Neural progenitor cell (in vitro differentiated cells): ENCODE data around the gene HINT3. TPM values are rescaled to one million over a fixed set of nuclear protein-coding genes. Genes with fewer than 3 reads are reported as not detected.
"Not testable (repeated sequence)": the region's sequence is repeated elsewhere in the genome, so short reads cannot be mapped to it uniquely, and the experiment has no call there.

ENCODE experiments used
- DNase-seq: peaks from one replicate; pipeline ENCODE4 v3.0.0-alpha.2; 2016; ENCODE audit warnings: low spot score
- H2AFZ ChIP-seq: fragments of 200-600 bp; sonication (generic); replicated peaks from 2 replicates; pipeline ENCODE4 v1.6.1; 2016; ENCODE audit warnings: antibody characterized with exemption
- H3F3A ChIP-seq: fragments of 200-600 bp; sonication (generic); 2 replicates; pipeline ENCODE4 v1.6.1; 2016; ENCODE audit warnings: antibody characterized with exemption, low read depth
- H3K27ac ChIP-seq: fragments of 200-600 bp; sonication (generic); 2 replicates; pipeline ENCODE4 v1.5.1; 2016; ENCODE audit warnings: mild to moderate bottlenecking
- H3K27me3 ChIP-seq: fragments of 200-600 bp; sonication (generic); 2 replicates; pipeline ENCODE4 v1.6.1; 2016; ENCODE audit warnings: mild to moderate bottlenecking, moderate library complexity
- H3K36me3 ChIP-seq: fragments of 200-600 bp; sonication (generic); 2 replicates; pipeline ENCODE4 v1.5.1; 2016
- H3K4me1 ChIP-seq: fragments of 200-600 bp; sonication (generic); 2 replicates; pipeline ENCODE4 v1.6.1; 2016; ENCODE audit warnings: mixed run types
- H3K4me2 ChIP-seq: fragments of 200-600 bp; sonication (generic); 2 replicates; pipeline ENCODE4 v1.6.1; 2016
- H3K4me3 ChIP-seq: fragments of 200-600 bp; sonication (generic); 2 replicates; pipeline ENCODE4 v1.5.1; 2016
- H3K79me2 ChIP-seq: fragments of 200-600 bp; sonication (generic); 2 replicates; pipeline ENCODE4 v1.6.1; 2016; ENCODE audit warnings: low read depth
- H3K9ac ChIP-seq: fragments of 200-600 bp; sonication (generic); 2 replicates; pipeline ENCODE4 v1.6.1; 2016
- H3K9me3 ChIP-seq: fragments of 200-600 bp; sonication (generic); 2 replicates; pipeline ENCODE4 v1.5.1; 2016; ENCODE audit warnings: low read depth
- H4K20me1 ChIP-seq: fragments of 200-600 bp; sonication (generic); 2 replicates; pipeline ENCODE4 v1.6.1; 2016; ENCODE audit warnings: low read depth
- H3K27ac Mint-ChIP-seq: 3 replicates; pipeline ENCODE4 v1.8.0; 2021; ENCODE audit warnings: mixed read lengths
- H3K27me3 Mint-ChIP-seq: 2 replicates; pipeline ENCODE4 v1.8.0; 2022; ENCODE audit warnings: low read depth, mild to moderate bottlenecking, inconsistent platforms, moderate library complexity, mixed read lengths; ENCODE audit not compliant: insufficient read depth
- H3K36me3 Mint-ChIP-seq: 3 replicates; pipeline ENCODE4 v1.8.0; 2021; ENCODE audit warnings: mixed read lengths
- H3K4me1 Mint-ChIP-seq: 3 replicates; pipeline ENCODE4 v1.8.0; 2021; ENCODE audit warnings: mixed read lengths
- H3K4me3 Mint-ChIP-seq: 3 replicates; pipeline ENCODE4 v1.8.0; 2021; ENCODE audit warnings: mild to moderate bottlenecking, moderate library complexity, mixed read lengths
- H3K9me3 Mint-ChIP-seq: 3 replicates; pipeline ENCODE4 v1.8.0; 2020; ENCODE audit warnings: mixed read lengths
- CTCF ChIP-seq: fragments of 200-600 bp; sonication (generic); IDR thresholded peaks from 2 replicates; pipeline ENCODE4 v1.5.1; 2017; ENCODE audit warnings: antibody characterized with exemption, mild to moderate bottlenecking
- EZH2 ChIP-seq: fragments of 200-600 bp; sonication (generic); IDR thresholded peaks from 2 replicates; pipeline ENCODE4 v1.6.1; 2017; ENCODE audit warnings: antibody characterized with exemption, mild to moderate bottlenecking, moderate library complexity
- EZH2phosphoT487 ChIP-seq: fragments of 200-600 bp; sonication (generic); IDR thresholded peaks from 2 replicates; pipeline ENCODE4 v1.6.1; 2017; ENCODE audit warnings: antibody characterized with exemption
- total RNA-seq: library from RNA; depleted of rRNA; stranded (reverse); fragments of >200 nt; gene quantifications from 2 replicates; pipeline ENCODE4 v1.2.3, GENCODE V29; 2015; ENCODE audit warnings: low replicate concordance

Gene HINT3
- total RNA-seq, 1 donor from 2014 or later: 29.6 TPM

DNA sequence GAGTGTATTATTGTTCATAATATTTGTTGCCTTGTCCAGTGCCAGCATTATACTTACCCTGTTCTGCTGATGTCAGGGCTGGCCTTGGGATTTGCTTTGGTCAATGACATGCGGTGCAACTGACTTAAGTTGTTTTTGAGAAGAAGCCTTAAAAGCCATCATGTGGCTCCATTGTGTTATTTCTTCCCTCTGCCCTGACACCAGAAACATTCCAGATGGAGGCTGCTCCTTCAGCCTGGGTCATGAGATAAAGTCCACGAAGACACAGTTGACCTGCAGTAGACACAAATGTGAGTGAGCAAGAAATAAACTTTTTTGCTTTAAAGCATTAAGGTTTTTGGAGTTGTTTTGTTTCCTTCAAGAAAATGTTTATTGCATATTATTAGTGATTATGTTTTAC lies 7.5 kb upstream of the HINT3 start:
- no peak overlapping the region for H3K9ac ChIP-seq
- no peaks in the 10 kb centered on the region for H3K79me2 ChIP-seq
- H3K27me3 Mint-ChIP-seq: peaks cover 2% of the 10 kb centered on the region
- H3K27me3 ChIP-seq: no peaks in the 10 kb centered on the region
- no peaks in the 10 kb centered on the region for H3K9me3 ChIP-seq
- DNase-seq: no peak
- no peaks in the 10 kb centered on the region for H3K36me3 Mint-ChIP-seq
- H3K27ac Mint-ChIP-seq: no peak overlapping the region
- no peaks in the 10 kb centered on the region for H3F3A ChIP-seq
- H2AFZ ChIP-seq: no peak overlapping the region
- H3K4me2 ChIP-seq: no peak overlapping the region
- H3K4me3 Mint-ChIP-seq: no peak overlapping the region
- H3K27ac ChIP-seq: no peak overlapping the region
- no peaks in the 10 kb centered on the region for H3K4me1 Mint-ChIP-seq
- H3K4me3 ChIP-seq: no peak overlapping the region
- no peaks in the 10 kb centered on the region for H3K9me3 Mint-ChIP-seq
- TF ChIP-seq EZH2phosphoT487 (no peak), EZH2 (no peak), CTCF (no peak)
- no peaks in the 10 kb centered on the region for H3K36me3 ChIP-seq
- H3K4me1 ChIP-seq: no peaks in the 10 kb centered on the region
- H4K20me1 ChIP-seq: no peaks in the 10 kb centered on the region

GRCh38 chr6:125950293-125950692 lies 6.3 kb upstream of the HINT3 start:
- peaks cover 4% of the 10 kb centered on the region for H3K27me3 ChIP-seq
- H3K36me3 ChIP-seq: no peaks in the 10 kb centered on the region
- Mint-ChIP-seq H3K36me3 (no peaks in the 10 kb centered on the region), H3K27ac (no peak overlapping the region), H3K4me1 (no peaks in the 10 kb centered on the region), H3K9me3 (no peaks in the 10 kb centered on the region), H3K4me3 (no peak overlapping the region), H3K27me3 (peaks cover 2% of the 10 kb centered on the region)
- no peak for TF ChIP-seq EZH2phosphoT487
- no peak for TF ChIP-seq CTCF
- TF ChIP-seq EZH2: no peak
- H3K27ac ChIP-seq: no peak overlapping the region
- no peak overlapping the region for H3K4me2 ChIP-seq
- no peaks in the 10 kb centered on the region for H3K9me3 ChIP-seq
- DNase-seq: peak; percentile 10
- no peak overlapping the region for H3K9ac ChIP-seq
- H3K79me2 ChIP-seq: no peaks in the 10 kb centered on the region
- no peaks in the 10 kb centered on the region for H4K20me1 ChIP-seq
- H3K4me1 ChIP-seq: no peaks in the 10 kb centered on the region
- H2AFZ ChIP-seq: no peak overlapping the region
- no peaks in the 10 kb centered on the region for H3F3A ChIP-seq
- no peak overlapping the region for H3K4me3 ChIP-seq

GRCh38 chr6:125950716-125951115 lies 5.9 kb upstream of the HINT3 start:
- H3K27ac ChIP-seq, H3K27me3 ChIP-seq, DNase-seq, H3K9ac ChIP-seq, H3K4me2 ChIP-seq, H3K4me1 Mint-ChIP-seq, H3K79me2 ChIP-seq, H3K36me3 ChIP-seq, H3K9me3 Mint-ChIP-seq, H3K27me3 Mint-ChIP-seq, H3K4me3 Mint-ChIP-seq, H3K36me3 Mint-ChIP-seq, H3F3A ChIP-seq, H3K9me3 ChIP-seq, H3K4me1 ChIP-seq, H3K27ac Mint-ChIP-seq, H4K20me1 ChIP-seq, H3K4me3 ChIP-seq: not testable (repeated sequence)
- H2AFZ ChIP-seq: peak overlapping the region; percentile 60

DNA sequence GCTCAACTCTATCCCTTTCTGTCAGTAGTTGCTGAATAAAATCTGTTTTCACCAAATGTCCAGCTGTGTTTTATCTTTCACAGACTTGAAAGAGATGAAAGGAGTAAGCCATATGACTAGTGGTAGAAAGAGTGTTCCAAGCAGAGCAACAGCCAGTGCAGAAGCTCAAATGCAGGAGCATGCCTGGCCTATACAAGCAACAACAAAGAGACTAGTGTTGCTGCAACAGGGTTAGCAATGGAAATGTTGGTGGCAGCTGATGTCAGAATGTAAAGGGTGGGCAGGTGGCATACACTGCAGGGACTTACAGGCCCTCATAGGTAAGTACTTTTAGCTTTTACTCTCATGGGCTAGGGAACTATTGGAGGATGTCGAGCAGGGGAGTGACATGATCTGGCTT lies 5.2 kb upstream of the HINT3 start:
- Mint-ChIP-seq H3K36me3 (no peaks in the 10 kb centered on the region), H3K9me3 (no peaks in the 10 kb centered on the region), H3K27me3 (peaks cover 2% of the 10 kb centered on the region), H3K4me3 (no peak overlapping the region), H3K27ac (no peak overlapping the region), H3K4me1 (peaks cover 4% of the 10 kb centered on the region)
- H3K27me3 ChIP-seq: peaks cover 4% of the 10 kb centered on the region
- no peak overlapping the region for H3K4me3 ChIP-seq
- peak overlapping the region; percentile 60 for H2AFZ ChIP-seq
- H3K4me1 ChIP-seq: peaks cover 4% of the 10 kb centered on the region
- TF ChIP-seq EZH2: no peak
- no peak for TF ChIP-seq CTCF
- TF ChIP-seq EZH2phosphoT487: no peak
- H3F3A ChIP-seq: no peaks in the 10 kb centered on the region
- H3K27ac ChIP-seq: no peak overlapping the region
- no peak overlapping the region for H3K9ac ChIP-seq
- H3K79me2 ChIP-seq: no peaks in the 10 kb centered on the region
- no peaks in the 10 kb centered on the region for H4K20me1 ChIP-seq
- no peaks in the 10 kb centered on the region for H3K9me3 ChIP-seq
- no peak overlapping the region for H3K4me2 ChIP-seq
- no peak for DNase-seq
- H3K36me3 ChIP-seq: no peaks in the 10 kb centered on the region
